SJCRH30 (cell line): Measurements from ENCODE around the gene GKN1. TPM values are rescaled to one million over a fixed set of nuclear protein-coding genes. Genes with fewer than 3 reads are reported as not detected.

Experiments used
- DNase-seq, 2 experiments: peaks; one replicate each; pipeline ENCODE4 v3.0.0-alpha.2; 2015 to 2020
- H3K27ac ChIP-seq: fragments of 250-450 bp; sonication (Bioruptor Pico); 2 replicates; pipeline ENCODE4 v1.5.1; 2020; ENCODE audit warnings: mild to moderate bottlenecking, moderate library complexity
- H3K27me3 ChIP-seq: fragments of 250-450 bp; sonication (Bioruptor Pico); 2 replicates; pipeline ENCODE4 v1.5.1; 2020; ENCODE audit warnings: mild to moderate bottlenecking, moderate library complexity
- H3K36me3 ChIP-seq: fragments of 250-450 bp; sonication (Bioruptor Pico); 2 replicates; pipeline ENCODE4 v1.5.1; 2020; ENCODE audit warnings: mild to moderate bottlenecking, moderate library complexity
- H3K4me1 ChIP-seq: fragments of 250-450 bp; sonication (Bioruptor Pico); 2 replicates; pipeline ENCODE4 v1.5.1; 2020; ENCODE audit warnings: mild to moderate bottlenecking, moderate library complexity
- H3K4me3 ChIP-seq: fragments of 250-450 bp; sonication (Bioruptor Pico); 2 replicates; pipeline ENCODE4 v1.5.1; 2020; ENCODE audit warnings: mild to moderate bottlenecking, moderate library complexity
- H3K9me3 ChIP-seq: fragments of 250-450 bp; sonication (Bioruptor Pico); replicated peaks from 2 replicates; pipeline ENCODE4 v1.5.1; 2020; ENCODE audit warnings: mild to moderate bottlenecking, moderate library complexity
- total RNA-seq: library from RNA; depleted of rRNA; stranded (reverse); fragments of >200 nt; shearing (Covaris generic); gene quantifications from 2 replicates; pipeline ENCODE4 v1.2.3, GENCODE V29; 2014; rRNA removed

The GKN1 gene
- total RNA-seq, result not detected in 2 replicates

GRCh38 chr2:68974251-68974650 is at the start of gene GKN1:
Gene GKN1, plus strand, starts transcription at chr2:68974636. Its CDS starts 42 bp downstream, at chr2:68974678.
- Histone ChIP-seq H3K4me3 (no peak within 1 kb of the TSS), H3K9me3 (0 out of 2 replicates have a peak, but pooled peaks cover 2% of the 10 kb centered on the region), H3K36me3 (no peaks in the 10 kb centered on the region), H3K4me1 (peaks cover 32% of the 10 kb centered on the region), H3K27ac (no peak within 1 kb of the TSS), H3K27me3 (no peaks in the 10 kb centered on the region)
- DNase-seq, result no peak

GRCh38 chr2:68925295-68925896 is 49.0 kb upstream of the GKN1 start:
- Histone ChIP-seq H3K4me1 (no peaks in the 10 kb centered on the region), H3K4me3 (no peak overlapping the region), H3K27ac (no peak overlapping the region), H3K9me3 (no peaks in the 10 kb centered on the region), H3K36me3 (no peaks in the 10 kb centered on the region), H3K27me3 (no peaks in the 10 kb centered on the region)
- peak; percentile 48 to 85 for DNase-seq

- Histone ChIP-seq H3K36me3 (no peaks in the 10 kb centered on the region), H3K4me3 (no peak overlapping the region), H3K4me1 (no peaks in the 10 kb centered on the region), H3K27me3 (no peaks in the 10 kb centered on the region), H3K9me3 (no peaks in the 10 kb centered on the region), H3K27ac (no peak overlapping the region)
- no peak for DNase-seq
Observed at GRCh38 chr2:68926796-68927195, 47.6 kb upstream of the GKN1 start.

GRCh38 chr2:68931149-68931711 is 43.2 kb upstream of the GKN1 start:
- Histone ChIP-seq H3K36me3 (no peaks in the 10 kb centered on the region), H3K4me3 (no peak overlapping the region), H3K27ac (no peak overlapping the region), H3K4me1 (no peaks in the 10 kb centered on the region), H3K9me3 (no peaks in the 10 kb centered on the region), H3K27me3 (no peaks in the 10 kb centered on the region)
- DNase-seq, result no peak

- no peak for DNase-seq
- Histone ChIP-seq H3K9me3 (no peaks in the 10 kb centered on the region), H3K27ac (no peak overlapping the region), H3K4me1 (no peaks in the 10 kb centered on the region), H3K27me3 (no peaks in the 10 kb centered on the region), H3K36me3 (no peaks in the 10 kb centered on the region), H3K4me3 (no peak overlapping the region)
Observed at GRCh38 chr2:68931799-68932198, 42.6 kb upstream of the GKN1 start.

GRCh38 chr2:68932402-68932801 is 42.0 kb upstream of the GKN1 start:
- H3K9me3 ChIP-seq, result no peaks in the 10 kb centered on the region
- no peaks in the 10 kb centered on the region for H3K27me3 ChIP-seq
- H3K27ac ChIP-seq, result no peak overlapping the region
- no peak overlapping the region for H3K4me3 ChIP-seq
- DNase-seq, result no peak
- no peaks in the 10 kb centered on the region for H3K36me3 ChIP-seq
- H3K4me1 ChIP-seq, result no peaks in the 10 kb centered on the region

- Histone ChIP-seq H3K36me3 (no peaks in the 10 kb centered on the region), H3K4me1 (no peaks in the 10 kb centered on the region), H3K4me3 (no peak overlapping the region), H3K27me3 (no peaks in the 10 kb centered on the region), H3K27ac (no peak overlapping the region), H3K9me3 (0 out of 2 replicates have a peak, but pooled peaks cover 3% of the 10 kb centered on the region)
- DNase-seq, result no peak
Observed at GRCh38 chr2:68934021-68934420, 40.4 kb upstream of the GKN1 start.

- Histone ChIP-seq H3K36me3 (no peaks in the 10 kb centered on the region), H3K9me3 (0 out of 2 replicates have a peak, but pooled peaks cover 3% of the 10 kb centered on the region), H3K27me3 (no peaks in the 10 kb centered on the region), H3K27ac (no peak overlapping the region), H3K4me3 (no peak overlapping the region), H3K4me1 (no peaks in the 10 kb centered on the region)
- DNase-seq, result no peak
Observed at GRCh38 chr2:68935471-68935870, 39.0 kb upstream of the GKN1 start.

GRCh38 chr2:68936427-68936826 is 38.0 kb upstream of the GKN1 start:
- no peaks in the 10 kb centered on the region for H3K4me1 ChIP-seq
- H3K36me3 ChIP-seq, result no peaks in the 10 kb centered on the region
- no peak for DNase-seq
- no peak overlapping the region for H3K27ac ChIP-seq
- 0 out of 2 replicates have a peak, but pooled peaks cover 3% of the 10 kb centered on the region for H3K9me3 ChIP-seq
- H3K4me3 ChIP-seq, result no peak overlapping the region
- no peaks in the 10 kb centered on the region for H3K27me3 ChIP-seq

GRCh38 chr2:68936889-68937288 is 37.5 kb upstream of the GKN1 start:
- Histone ChIP-seq H3K27me3 (no peaks in the 10 kb centered on the region), H3K27ac (no peak overlapping the region), H3K4me3 (no peak overlapping the region), H3K9me3 (0 out of 2 replicates have a peak, but pooled peaks cover 3% of the 10 kb centered on the region), H3K36me3 (no peaks in the 10 kb centered on the region), H3K4me1 (no peaks in the 10 kb centered on the region)
- peak in 1 of 2 experiments; percentile 42 for DNase-seq

GRCh38 chr2:68937346-68938055 is 36.9 kb upstream of the GKN1 start:
- no peaks in the 10 kb centered on the region for H3K27me3 ChIP-seq
- DNase-seq, result no peak
- H3K4me3 ChIP-seq, result no peak overlapping the region
- H3K9me3 ChIP-seq, result 0 out of 2 replicates have a peak, but pooled peaks cover 3% of the 10 kb centered on the region
- no peak overlapping the region for H3K27ac ChIP-seq
- no peaks in the 10 kb centered on the region for H3K36me3 ChIP-seq
- H3K4me1 ChIP-seq, result no peaks in the 10 kb centered on the region

GRCh38 chr2:68938938-68939337 is 35.5 kb upstream of the GKN1 start:
- DNase-seq, result no peak
- Histone ChIP-seq H3K4me1 (no peaks in the 10 kb centered on the region), H3K27ac (no peak overlapping the region)

GRCh38 chr2:68939962-68940361 is 34.5 kb upstream of the GKN1 start:
- H3K36me3 ChIP-seq, result no peaks in the 10 kb centered on the region
- H3K9me3 ChIP-seq, result 0 out of 2 replicates have a peak, but pooled peaks cover 3% of the 10 kb centered on the region
- H3K27ac ChIP-seq, result no peak overlapping the region
- H3K4me3 ChIP-seq, result no peak overlapping the region
- H3K27me3 ChIP-seq, result no peaks in the 10 kb centered on the region
- H3K4me1 ChIP-seq, result no peaks in the 10 kb centered on the region
- DNase-seq, result no peak

More at GRCh38 chr2:68938938-68939337, 35.5 kb upstream of the GKN1 start:
- Histone ChIP-seq H3K36me3 (no peaks in the 10 kb centered on the region), H3K9me3 (0 out of 2 replicates have a peak, but pooled peaks cover 3% of the 10 kb centered on the region), H3K4me3 (no peak overlapping the region), H3K27me3 (no peaks in the 10 kb centered on the region)

- Histone ChIP-seq H3K36me3 (no peaks in the 10 kb centered on the region), H3K4me3 (no peak overlapping the region), H3K27me3 (no peaks in the 10 kb centered on the region), H3K27ac (no peak overlapping the region), H3K4me1 (no peaks in the 10 kb centered on the region), H3K9me3 (peaks cover 7% of the 10 kb centered on the region; the same call in 1 of the 2 replicates)
- no peak for DNase-seq
Observed at GRCh38 chr2:68940369-68940768, 34.1 kb upstream of the GKN1 start.

- Histone ChIP-seq H3K27me3 (no peaks in the 10 kb centered on the region), H3K4me3 (no peak overlapping the region), H3K27ac (no peak overlapping the region), H3K9me3 (peaks cover 10% of the 10 kb centered on the region; the same call in 1 of the 2 replicates), H3K4me1 (no peaks in the 10 kb centered on the region), H3K36me3 (no peaks in the 10 kb centered on the region)
- no peak for DNase-seq
Observed at GRCh38 chr2:68942827-68943226, 31.6 kb upstream of the GKN1 start.
